H9 (cell line): ENCODE results near the gene BTBD3. TPM values are rescaled to one million over a fixed set of nuclear protein-coding genes. Genes with fewer than 3 reads are reported as not detected.

Source experiments
- DNase-seq: peaks from one replicate; pipeline ENCODE4 v3.0.0-alpha.2; 2017
- H2AFZ ChIP-seq: one replicate; pipeline ENCODE4 v1.6.1; 2013; ENCODE audit warnings: mild to moderate bottlenecking, low read length, control low read depth, moderate library complexity
- H2AK5ac ChIP-seq: 2 replicates; pipeline ENCODE4 v1.6.1; 2013; ENCODE audit warnings: low read length, control low read depth, mixed read lengths; ENCODE audit not compliant: insufficient read length
- H2BK120ac ChIP-seq: one replicate; pipeline ENCODE4 v1.6.1; 2013; ENCODE audit warnings: low read depth, mild to moderate bottlenecking, low read length, control low read depth, inconsistent platforms; ENCODE audit not compliant: poor library complexity, severe bottlenecking
- H2BK12ac ChIP-seq: 2 replicates; pipeline ENCODE4 v1.6.1; 2013; ENCODE audit warnings: low read length, control low read depth, mixed read lengths, low read depth; ENCODE audit not compliant: insufficient read length
- H2BK15ac ChIP-seq: 2 replicates; pipeline ENCODE4 v1.6.1; 2013; ENCODE audit warnings: low read depth, low read length, control low read depth
- H2BK20ac ChIP-seq: one replicate; pipeline ENCODE4 v1.6.1; 2013; ENCODE audit warnings: low read depth, mild to moderate bottlenecking, low read length, control low read depth, inconsistent platforms; ENCODE audit not compliant: poor library complexity, severe bottlenecking
- H2BK5ac ChIP-seq: 2 replicates; pipeline ENCODE4 v1.6.1; 2013; ENCODE audit warnings: low read length, control low read depth, mixed read lengths; ENCODE audit not compliant: insufficient read length
- H3K14ac ChIP-seq: 2 replicates; pipeline ENCODE4 v1.6.1; 2013; ENCODE audit warnings: low read length, control low read depth; ENCODE audit not compliant: insufficient read depth
- H3K18ac ChIP-seq: 2 replicates; pipeline ENCODE4 v1.6.1; 2013; ENCODE audit warnings: low read depth, mild to moderate bottlenecking, mixed read lengths, low read length, control low read depth; ENCODE audit not compliant: insufficient read length
- H3K23ac ChIP-seq: 2 replicates; pipeline ENCODE4 v1.6.1; 2013; ENCODE audit warnings: low read length, control low read depth, mixed read lengths, low read depth; ENCODE audit not compliant: insufficient read length
- H3K23me2 ChIP-seq: 2 replicates; pipeline ENCODE4 v1.6.1; 2013; ENCODE audit warnings: low read depth, mild to moderate bottlenecking, mixed read lengths, low read length, control low read depth; ENCODE audit not compliant: insufficient read length, poor library complexity, severe bottlenecking
- H3K27ac ChIP-seq: 2 replicates; pipeline ENCODE4 v1.5.1; 2013; ENCODE audit warnings: low read length, control low read depth, mixed read lengths, low read depth; ENCODE audit not compliant: insufficient read length
- H3K27me3 ChIP-seq: 2 replicates; pipeline ENCODE4 v1.6.1; 2013; ENCODE audit warnings: low read length, control low read depth, inconsistent platforms; ENCODE audit not compliant: insufficient read depth
- H3K4ac ChIP-seq: 2 replicates; pipeline ENCODE4 v1.6.1; 2013; ENCODE audit warnings: low read depth, mild to moderate bottlenecking, control low read depth, inconsistent platforms, low read length, moderate library complexity
- H3K4me1 ChIP-seq: 2 replicates; pipeline ENCODE4 v1.6.1; 2013; ENCODE audit warnings: low read length, control low read depth, inconsistent platforms; ENCODE audit not compliant: insufficient read depth
- H3K4me2 ChIP-seq: 2 replicates; pipeline ENCODE4 v1.6.1; 2013; ENCODE audit warnings: low read length, control low read depth, mixed read lengths; ENCODE audit not compliant: insufficient read length, insufficient read depth
- H3K56ac ChIP-seq: 2 replicates; pipeline ENCODE4 v1.6.1; 2013; ENCODE audit warnings: low read depth, mild to moderate bottlenecking, mixed read lengths, low read length, control low read depth; ENCODE audit not compliant: insufficient read length
- H3K79me1 ChIP-seq: 2 replicates; pipeline ENCODE4 v1.6.1; 2013; ENCODE audit warnings: low read depth, mild to moderate bottlenecking, moderate library complexity, low read length, control low read depth, inconsistent platforms; ENCODE audit not compliant: insufficient read depth, poor library complexity, severe bottlenecking
- H3K79me2 ChIP-seq: 2 replicates; pipeline ENCODE4 v1.6.1; 2013; ENCODE audit warnings: low read length, control low read depth, inconsistent platforms; ENCODE audit not compliant: insufficient read depth
- H3K9ac ChIP-seq: 2 replicates; pipeline ENCODE4 v1.6.1; 2013; ENCODE audit warnings: low read length, control low read depth, mixed read lengths; ENCODE audit not compliant: insufficient read length; ENCODE audit errors: extremely low read depth
- H3K9me3 ChIP-seq: one replicate; pipeline ENCODE4 v1.6.1; 2013; ENCODE audit warnings: low read depth, low read length, inconsistent platforms; ENCODE audit not compliant: control insufficient read depth
- H3T11ph ChIP-seq: one replicate; pipeline ENCODE4 v1.6.1; 2013; ENCODE audit warnings: mild to moderate bottlenecking, low read length, control low read depth, inconsistent platforms
- H4K20me1 ChIP-seq: one replicate; pipeline ENCODE4 v1.6.1; 2013; ENCODE audit not compliant: control insufficient read depth, insufficient read length, insufficient read depth
- H4K5ac ChIP-seq: 2 replicates; pipeline ENCODE4 v1.6.1; 2013; ENCODE audit warnings: low read depth, mild to moderate bottlenecking, mixed read lengths, low read length, control low read depth; ENCODE audit not compliant: insufficient read length
- H4K8ac ChIP-seq: replicated peaks from 2 replicates; pipeline ENCODE4 v1.6.1; 2013; ENCODE audit warnings: low read length, control low read depth, mixed read lengths, low read depth; ENCODE audit not compliant: insufficient read length
- H4K91ac ChIP-seq: 2 replicates; pipeline ENCODE4 v1.6.1; 2013; ENCODE audit warnings: low read depth, mild to moderate bottlenecking, moderate library complexity, mixed read lengths, low read length, control low read depth; ENCODE audit not compliant: insufficient read length
- H3K27ac Mint-ChIP-seq, 3 experiments: 2 replicates in 2 of 3; 3 replicates in 1 of 3; pipeline ENCODE4 v1.8.0; 2020 to 2021; ENCODE audit warnings: mixed read lengths in 3 of 3, mild to moderate bottlenecking in 1 of 3, moderate library complexity in 1 of 3
- H3K27me3 Mint-ChIP-seq: 2 replicates; pipeline ENCODE4 v1.8.0; 2021; ENCODE audit warnings: low read depth, mild to moderate bottlenecking, moderate library complexity, mixed read lengths
- H3K36me3 Mint-ChIP-seq, 3 experiments: 2 replicates in 2 of 3; 3 replicates in 1 of 3; pipeline ENCODE4 v1.8.0; 2020 to 2021; ENCODE audit warnings: low read depth in 3 of 3, mixed read lengths in 3 of 3; ENCODE audit not compliant: insufficient read depth in 1 of 3
- H3K4me1 Mint-ChIP-seq, 2 experiments: 2 replicates each; pipeline ENCODE4 v1.8.0; 2020; ENCODE audit warnings: mixed read lengths in 2 of 2
- H3K4me3 Mint-ChIP-seq, 2 experiments: 2 replicates in 1 of 2; 3 replicates in 1 of 2; pipeline ENCODE4 v1.8.0; 2020 to 2021; ENCODE audit warnings: mild to moderate bottlenecking in 2 of 2, mixed read lengths in 2 of 2, moderate library complexity in 1 of 2
- H3K9me3 Mint-ChIP-seq, 2 experiments: 2 replicates in 1 of 2; 3 replicates in 1 of 2; pipeline ENCODE4 v1.8.0; 2020; ENCODE audit warnings: mild to moderate bottlenecking in 2 of 2, mixed read lengths in 2 of 2, moderate library complexity in 1 of 2
- WGBS: extraction: QIAGEN DNeasy Blood & Tissue Kit; methylation state at CpG from one replicate; pipeline ENCODE4 v1.1.7; 2013; ENCODE audit warnings: missing lambda C conversion rate, low lambda C conversion rate, mixed read lengths; ENCODE audit not compliant: insufficient read length; ENCODE audit errors: extremely low coverage; 5-methylcytosine and 5-hydroxymethylcytosine counted together
- total RNA-seq: library from RNA; stranded (reverse); gene quantifications from 2 replicates; pipeline ENCODE4 v1.2.1, GENCODE V29; 2021
- TF ChIP-seq, protein P1 (sequence below): fragments of 200-600 bp; sonication (generic); conservative IDR thresholded peaks from 3 replicates; pipeline ENCODE4 v1.8.0; 2021; ENCODE audit warnings: antibody characterized with exemption, mild to moderate bottlenecking

The BTBD3 gene
- total RNA-seq, 1 experiment from 2014 or later, result 62.1 TPM

- no peak overlapping the region for H4K5ac ChIP-seq
- no peak overlapping the region for H3K56ac ChIP-seq
- H3K27ac ChIP-seq, result no peak overlapping the region
- H4K91ac ChIP-seq, result no peak overlapping the region
- no peaks in the 10 kb centered on the region for H3K9me3 ChIP-seq
- Mint-ChIP-seq H3K36me3 (peaks cover 0 to 2% (median 0%) of the 10 kb centered on the region in 3 experiments; a peak in 1 of 7 replicates), H3K27me3 (no peaks in the 10 kb centered on the region), H3K27ac (no peak overlapping the region), H3K9me3 (no peaks in the 10 kb centered on the region), H3K4me3 (no peak overlapping the region), H3K4me1 (no peaks in the 10 kb centered on the region)
- WGBS, result no CpG with 5 or more reads among the region's 4 CpGs
- H3T11ph ChIP-seq, result no peak overlapping the region
- H3K4me1 ChIP-seq, result no peaks in the 10 kb centered on the region
- H4K20me1 ChIP-seq, result no peaks in the 10 kb centered on the region
- no peak overlapping the region for H3K4ac ChIP-seq
- TF ChIP-seq, protein P1, sequence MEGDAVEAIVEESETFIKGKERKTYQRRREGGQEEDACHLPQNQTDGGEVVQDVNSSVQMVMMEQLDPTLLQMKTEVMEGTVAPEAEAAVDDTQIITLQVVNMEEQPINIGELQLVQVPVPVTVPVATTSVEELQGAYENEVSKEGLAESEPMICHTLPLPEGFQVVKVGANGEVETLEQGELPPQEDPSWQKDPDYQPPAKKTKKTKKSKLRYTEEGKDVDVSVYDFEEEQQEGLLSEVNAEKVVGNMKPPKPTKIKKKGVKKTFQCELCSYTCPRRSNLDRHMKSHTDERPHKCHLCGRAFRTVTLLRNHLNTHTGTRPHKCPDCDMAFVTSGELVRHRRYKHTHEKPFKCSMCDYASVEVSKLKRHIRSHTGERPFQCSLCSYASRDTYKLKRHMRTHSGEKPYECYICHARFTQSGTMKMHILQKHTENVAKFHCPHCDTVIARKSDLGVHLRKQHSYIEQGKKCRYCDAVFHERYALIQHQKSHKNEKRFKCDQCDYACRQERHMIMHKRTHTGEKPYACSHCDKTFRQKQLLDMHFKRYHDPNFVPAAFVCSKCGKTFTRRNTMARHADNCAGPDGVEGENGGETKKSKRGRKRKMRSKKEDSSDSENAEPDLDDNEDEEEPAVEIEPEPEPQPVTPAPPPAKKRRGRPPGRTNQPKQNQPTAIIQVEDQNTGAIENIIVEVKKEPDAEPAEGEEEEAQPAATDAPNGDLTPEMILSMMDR, result no peak
- H2BK15ac ChIP-seq, result no peak overlapping the region
- no peak for DNase-seq
- no peak overlapping the region for H2BK120ac ChIP-seq
- no peak overlapping the region for H3K18ac ChIP-seq
- H2BK5ac ChIP-seq, result no peak overlapping the region
- no peaks in the 10 kb centered on the region for H3K79me2 ChIP-seq
- no peak overlapping the region for H2AFZ ChIP-seq
- H4K8ac ChIP-seq, result no peak overlapping the region
- no peak overlapping the region for H2BK12ac ChIP-seq
- H3K27me3 ChIP-seq, result no peaks in the 10 kb centered on the region
- H3K9ac ChIP-seq, result no peak overlapping the region
- no peak overlapping the region for H2BK20ac ChIP-seq
- no peaks in the 10 kb centered on the region for H3K23me2 ChIP-seq
- H3K23ac ChIP-seq, result no peak overlapping the region
- no peaks in the 10 kb centered on the region for H3K79me1 ChIP-seq
- H3K14ac ChIP-seq, result no peak overlapping the region
- H2AK5ac ChIP-seq, result no peak overlapping the region
- no peak overlapping the region for H3K4me2 ChIP-seq
These were observed 36.2 kb upstream of the BTBD3 start for GRCh38 chr20:11881449-11881848.
